Stimulated activated CD8-positive, alpha-beta memory T cell treated with anti-CD3 and anti-CD28 coated beads, Interleukin-12 subunit alpha, Interleukin-12 subunit beta, amount 100 ng/mL, for 24 hours (primary cell): Measurements from ENCODE around the gene CEP85L.

ENCODE experiments used
- DNase-seq: peaks from one replicate; pipeline ENCODE4 v3.0.0-alpha.2; 2020; ENCODE audit errors: extremely low read depth

CEP85L gene

DNA sequence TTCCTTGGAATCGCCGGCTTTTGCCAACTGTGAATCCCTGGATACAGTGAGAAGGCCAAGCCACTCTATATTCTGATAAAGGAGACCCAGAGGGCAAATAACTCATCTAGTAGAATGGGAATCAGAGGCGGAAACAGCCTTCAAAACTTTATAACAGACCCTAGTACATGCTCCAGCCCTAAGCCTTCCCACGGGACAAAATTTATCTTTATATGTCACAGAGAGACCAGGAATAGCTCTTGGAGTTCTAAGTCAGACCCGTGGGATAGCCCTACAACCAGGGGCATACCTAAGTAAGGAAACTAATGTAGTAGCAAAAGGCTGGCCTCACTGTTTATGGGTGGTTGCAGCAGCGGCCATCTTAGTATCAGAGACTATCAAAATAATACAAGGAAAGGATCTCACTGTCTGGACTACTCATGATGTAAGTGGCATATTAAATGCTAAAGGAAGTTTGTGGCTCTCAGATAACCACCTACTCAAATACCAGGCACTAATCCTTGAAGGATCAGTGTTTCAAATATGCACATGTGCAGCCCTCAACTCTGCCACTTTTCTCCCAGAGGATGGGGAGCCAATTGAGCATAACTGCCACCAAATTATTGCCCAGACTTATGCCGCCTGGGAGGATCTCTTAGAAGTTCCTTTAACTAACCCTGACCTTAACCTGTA lies 29.5 kb downstream of the CEP85L start:
- no peak for DNase-seq

DNA sequence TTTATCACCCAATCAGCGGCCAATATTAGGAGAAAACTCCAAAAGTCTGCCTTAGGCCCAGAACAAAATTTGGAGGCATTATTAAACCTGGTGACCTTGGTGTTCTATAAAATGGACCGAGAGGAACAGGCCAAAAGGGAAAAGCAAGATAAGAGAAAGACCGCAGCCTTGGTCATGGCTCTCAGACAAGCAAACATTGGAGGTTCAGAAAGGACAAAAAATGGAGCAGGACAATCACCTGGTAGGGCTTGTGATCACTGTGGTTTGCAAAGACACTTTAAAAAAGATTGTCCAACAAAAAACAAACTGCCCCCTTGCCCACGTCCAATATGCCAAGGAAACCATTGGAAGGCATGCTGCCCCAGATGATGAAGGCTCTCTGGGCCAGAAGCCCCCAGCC lies 31.2 kb downstream of the CEP85L start:
- DNase-seq = no peak

DNA sequence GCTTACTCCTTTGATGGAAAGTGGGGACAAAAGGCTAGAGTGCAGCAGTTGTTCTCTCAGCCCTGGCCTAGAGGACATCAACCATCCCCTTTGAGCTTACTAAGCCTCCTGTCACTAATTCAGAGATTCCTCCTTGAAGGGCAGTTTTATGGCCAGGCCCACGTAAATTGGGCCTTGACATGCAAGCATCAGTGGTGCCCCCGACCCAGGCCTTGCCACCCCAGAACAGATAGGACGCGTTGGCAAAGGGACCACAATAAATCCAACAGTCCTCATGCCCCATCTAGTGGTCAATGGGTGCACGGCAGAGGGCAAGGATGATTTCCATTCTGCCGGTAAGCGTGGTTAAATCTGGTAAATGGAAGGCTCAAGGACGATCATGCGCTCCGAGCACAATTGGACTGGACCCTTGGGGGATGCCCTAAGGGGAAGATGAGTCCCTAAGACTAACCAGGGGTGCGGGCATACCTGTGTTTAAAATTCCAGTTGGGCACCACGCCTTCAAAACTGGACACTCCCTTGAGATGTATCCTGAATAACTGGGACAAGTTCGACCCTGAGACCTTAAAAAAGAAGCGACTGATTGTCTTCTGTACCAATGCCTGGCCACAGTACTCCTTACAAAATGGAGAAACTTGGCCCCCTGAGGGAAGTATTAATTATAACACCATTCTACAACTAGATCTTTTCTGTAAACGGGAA lies 32.6 kb downstream of the CEP85L start:
- DNase-seq = peak; percentile 23

DNA sequence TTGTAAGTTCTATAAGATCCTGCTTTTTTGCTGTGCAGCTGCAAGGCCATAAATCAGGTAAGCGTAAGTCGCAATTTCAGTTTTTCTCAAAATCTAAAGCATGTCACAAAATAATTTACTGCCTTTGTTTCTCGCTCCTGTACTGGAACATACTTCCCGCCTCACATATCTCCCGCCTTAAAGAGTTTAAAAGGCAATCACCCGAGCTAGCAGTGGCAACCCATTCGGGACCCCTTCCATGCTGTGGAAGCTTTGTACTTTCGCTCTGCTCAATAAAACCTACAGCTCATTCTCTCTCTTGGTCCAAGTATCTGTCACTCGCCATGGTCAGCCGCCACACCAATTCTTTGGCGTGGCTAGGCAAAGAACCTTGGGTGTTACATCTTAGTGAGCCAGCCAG lies 34.0 kb downstream of the CEP85L start:
- DNase-seq = no peak

DNA sequence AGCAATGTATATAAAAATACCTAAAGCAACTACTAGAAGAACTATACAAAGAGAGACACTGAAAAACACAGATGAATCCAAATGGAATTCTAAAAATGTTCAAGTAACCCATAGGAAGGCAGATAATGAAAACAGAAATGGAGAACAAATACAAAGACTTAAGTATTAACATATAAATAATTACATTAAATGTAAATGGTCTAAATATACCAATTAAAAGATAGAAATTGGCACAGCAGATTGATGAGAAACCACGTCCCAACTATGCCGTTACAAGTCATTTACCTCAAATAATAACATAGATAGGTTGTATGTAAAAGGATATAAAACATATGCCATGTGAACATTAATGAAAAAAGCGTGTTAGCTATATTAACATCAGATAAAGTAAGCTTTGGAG lies 40.1 kb downstream of the CEP85L start:
- DNase-seq = no peak

DNA sequence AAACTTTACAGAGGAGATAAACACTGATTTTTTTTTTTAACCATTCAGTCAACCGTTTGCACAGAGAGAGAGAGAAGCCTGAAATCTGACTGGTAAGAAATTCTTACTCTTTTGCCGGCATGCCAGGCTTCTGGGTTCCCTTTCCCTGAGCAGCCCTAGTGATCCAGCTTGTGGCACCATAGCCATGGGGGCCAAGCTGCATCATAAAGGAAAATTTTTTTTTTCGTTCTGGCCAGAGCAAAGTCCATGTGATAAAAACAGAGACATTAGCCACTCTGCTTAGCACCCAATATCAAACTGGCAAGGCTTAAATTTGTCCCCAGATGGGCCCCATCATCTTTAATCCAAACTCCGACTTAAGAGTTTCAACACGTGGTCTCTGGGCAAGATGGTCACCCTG lies 44.5 kb downstream of the CEP85L start:
- DNase-seq = no peak

DNA sequence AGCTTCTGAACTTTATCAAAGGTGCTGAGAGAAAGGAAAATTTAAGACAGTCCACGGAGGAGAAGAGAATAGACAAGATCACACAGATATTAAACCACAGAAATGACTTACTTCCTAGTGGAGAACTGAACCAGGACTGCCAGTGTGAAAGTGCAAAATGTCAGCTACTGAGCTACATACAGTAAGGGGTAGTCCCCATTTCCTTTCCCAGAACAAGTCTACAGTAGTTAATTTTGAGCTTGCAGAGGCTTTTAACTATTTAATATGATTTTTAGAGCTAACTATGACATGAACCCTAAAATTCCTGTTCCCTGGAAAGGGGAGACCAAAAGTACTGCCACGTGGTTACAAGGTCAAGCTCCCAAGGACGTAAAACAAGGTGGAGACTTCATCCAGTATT lies 45.1 kb downstream of the CEP85L start:
- no peak for DNase-seq

DNA sequence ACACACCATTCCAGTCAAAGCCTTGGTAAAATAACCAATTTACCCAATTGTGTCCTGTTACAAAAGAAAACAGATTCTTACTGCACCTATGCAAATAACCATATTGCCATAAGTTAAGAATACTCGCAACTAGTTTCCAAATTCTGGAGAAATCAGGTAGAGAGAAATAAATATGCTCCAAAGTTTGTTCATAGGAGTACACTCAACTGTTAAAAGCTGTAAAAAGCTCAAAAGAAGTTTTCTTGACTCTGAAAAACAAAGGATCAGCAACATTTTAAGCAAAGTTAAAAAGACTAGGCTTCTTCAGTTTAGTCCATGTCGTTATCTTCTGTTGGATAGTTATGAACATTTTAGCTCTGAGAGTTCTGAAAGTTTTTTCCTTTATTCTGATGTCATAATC lies 48.0 kb downstream of the CEP85L start:
- DNase-seq = no peak

DNA sequence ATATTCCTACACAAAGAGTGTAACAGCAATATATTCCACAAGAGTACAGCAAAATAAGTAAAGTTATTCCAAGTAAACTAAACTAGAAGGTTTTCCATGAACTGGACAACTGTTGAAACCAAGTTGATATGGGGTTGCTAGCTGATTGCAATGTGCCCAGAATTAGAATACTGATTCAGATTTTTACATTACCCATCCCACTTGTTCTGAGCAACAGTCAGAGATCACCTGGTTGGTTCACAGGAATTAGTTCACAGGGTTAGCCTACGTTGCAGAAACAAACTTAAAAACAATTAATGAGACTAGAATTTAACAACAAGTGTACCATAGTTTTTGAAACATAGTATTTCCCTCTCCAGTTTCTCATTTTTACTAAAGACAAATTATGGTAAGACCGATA lies 49.1 kb downstream of the CEP85L start:
- DNase-seq = no peak

DNA sequence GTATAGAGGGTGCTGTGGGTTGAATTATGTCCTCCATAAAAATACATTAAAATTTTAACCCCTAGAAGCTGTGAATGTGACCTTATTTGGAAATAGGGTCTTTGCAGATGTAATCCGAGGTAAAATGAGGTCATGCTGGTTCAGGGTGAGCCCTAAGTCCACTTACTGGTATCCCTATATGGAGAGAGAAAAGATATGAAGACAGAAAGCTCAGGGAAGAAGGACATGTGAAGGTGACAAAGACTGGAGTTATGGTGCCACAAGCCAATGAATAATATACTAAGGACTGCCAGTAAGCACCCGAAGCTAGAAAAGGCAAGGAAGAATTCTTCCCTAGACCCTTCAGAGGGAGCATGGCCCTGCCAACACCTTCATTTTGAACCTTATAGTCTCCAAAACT lies 53.1 kb downstream of the CEP85L start:
- no peak for DNase-seq

DNA sequence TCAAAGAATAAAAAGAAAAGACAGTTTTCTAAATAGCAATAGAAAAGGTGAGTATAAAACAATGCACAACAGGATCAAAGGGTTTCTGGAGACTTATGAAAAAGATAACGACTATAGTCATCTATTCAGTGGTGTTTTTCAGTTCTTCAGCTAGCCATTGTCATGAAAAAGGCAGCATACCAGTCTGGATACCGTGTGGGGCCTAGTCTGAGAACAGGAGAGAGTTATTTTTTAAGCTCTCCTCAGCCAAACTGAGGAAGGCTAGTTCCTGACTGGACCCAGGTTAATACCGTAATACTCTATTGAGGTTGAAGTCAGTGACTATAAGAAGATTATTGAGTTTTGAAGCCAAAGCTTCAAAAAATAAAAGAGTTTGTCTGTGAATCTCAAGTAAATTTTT lies 53.8 kb downstream of the CEP85L start:
- DNase-seq = no peak

DNA sequence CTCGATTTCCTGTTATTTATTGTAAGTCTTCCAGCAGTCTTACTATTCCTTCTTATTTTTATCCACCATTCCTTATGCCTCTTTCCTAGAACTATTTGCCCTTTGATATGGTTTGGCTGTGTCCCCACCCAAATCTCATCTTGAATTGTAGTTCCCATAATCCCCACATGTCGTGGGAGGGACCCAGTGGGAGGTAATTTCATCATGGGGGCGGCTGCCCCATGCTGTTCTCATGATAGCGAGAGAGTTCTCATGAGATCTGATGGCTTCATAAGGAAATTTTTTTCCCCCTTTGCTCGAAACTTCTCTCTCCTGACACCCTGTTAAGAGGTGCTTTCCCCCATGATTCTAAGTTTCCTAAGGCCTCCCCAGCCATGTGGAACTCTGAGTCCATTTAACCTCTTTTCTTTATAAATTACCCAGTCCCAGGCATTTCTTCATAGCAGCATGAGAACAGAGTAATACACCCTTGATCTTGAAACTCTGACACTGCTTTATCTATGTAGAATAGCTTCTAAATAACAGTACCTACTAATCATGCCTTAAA lies 54.5 kb downstream of the CEP85L start:
- no peak for DNase-seq

DNA sequence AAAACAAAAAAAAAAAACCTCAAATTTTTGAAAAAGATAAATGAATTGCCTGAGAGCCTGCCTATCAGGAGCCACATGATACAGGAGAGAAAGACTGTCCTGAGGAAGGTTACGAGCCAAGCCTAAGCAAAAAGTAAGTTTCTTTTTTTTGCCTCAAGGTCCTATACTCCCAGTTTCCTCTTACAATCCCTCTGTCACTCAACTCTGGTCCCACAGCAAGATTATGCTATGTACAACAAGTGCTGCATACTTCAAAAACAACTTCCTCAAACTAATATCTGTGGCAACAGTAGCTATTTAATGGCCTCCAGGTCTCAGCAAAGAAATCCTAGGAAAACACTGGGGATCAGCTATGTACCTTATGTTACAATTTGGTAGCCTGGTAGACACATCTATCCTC lies 56.5 kb downstream of the CEP85L start:
- DNase-seq = no peak

DNA sequence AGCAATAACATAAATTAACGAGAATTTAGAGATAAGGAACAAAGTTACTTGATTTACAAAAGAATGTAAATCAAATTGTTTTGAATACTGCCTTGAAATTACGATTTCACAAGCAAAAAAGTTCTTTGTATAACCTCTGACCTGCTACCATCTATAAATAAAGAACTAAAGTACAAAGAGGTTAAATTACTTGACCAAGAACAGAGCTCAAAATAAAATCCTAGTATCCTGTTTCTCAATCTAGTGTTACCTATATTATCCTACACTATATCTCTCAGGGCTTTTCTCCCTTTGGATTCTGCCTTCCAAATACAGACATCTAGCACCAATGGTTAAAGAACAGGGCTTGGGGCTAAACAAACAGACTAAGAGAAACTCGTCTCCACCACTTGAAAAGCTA lies 59.5 kb downstream of the CEP85L start:
- no peak for DNase-seq

DNA sequence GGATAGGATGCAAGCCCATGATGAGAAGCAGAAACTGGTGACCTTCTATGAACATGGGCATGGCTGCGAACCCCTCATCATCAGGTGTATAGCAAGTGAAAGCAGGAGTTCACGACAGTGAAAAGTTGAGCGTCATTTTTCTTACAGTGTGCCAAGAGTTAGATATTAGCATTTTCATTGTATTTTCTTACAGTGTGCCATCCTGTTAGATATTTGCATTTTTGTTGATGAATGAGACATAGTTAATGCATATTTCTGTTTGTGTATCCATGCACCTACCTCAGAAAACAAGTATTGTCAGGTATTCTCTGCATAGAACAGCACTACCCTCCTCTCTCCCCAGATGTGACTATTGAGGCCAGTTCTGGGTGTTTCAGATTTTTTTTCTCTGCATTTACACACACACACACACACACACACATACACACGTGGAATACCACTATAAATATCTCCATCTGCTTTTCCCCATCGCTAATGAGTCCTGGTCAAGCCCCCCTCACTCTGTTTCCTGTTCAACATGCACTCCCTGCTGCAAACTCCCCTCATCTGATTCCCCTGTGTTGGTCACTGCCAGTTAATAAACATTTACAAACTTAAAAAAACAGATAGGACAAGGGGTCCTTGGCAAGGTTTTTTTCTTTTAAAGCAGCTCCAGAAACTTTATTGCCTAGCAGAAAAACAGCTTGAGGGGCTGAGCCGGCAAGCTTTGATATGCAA lies 61.6 kb downstream of the CEP85L start:
- no peak for DNase-seq

DNA sequence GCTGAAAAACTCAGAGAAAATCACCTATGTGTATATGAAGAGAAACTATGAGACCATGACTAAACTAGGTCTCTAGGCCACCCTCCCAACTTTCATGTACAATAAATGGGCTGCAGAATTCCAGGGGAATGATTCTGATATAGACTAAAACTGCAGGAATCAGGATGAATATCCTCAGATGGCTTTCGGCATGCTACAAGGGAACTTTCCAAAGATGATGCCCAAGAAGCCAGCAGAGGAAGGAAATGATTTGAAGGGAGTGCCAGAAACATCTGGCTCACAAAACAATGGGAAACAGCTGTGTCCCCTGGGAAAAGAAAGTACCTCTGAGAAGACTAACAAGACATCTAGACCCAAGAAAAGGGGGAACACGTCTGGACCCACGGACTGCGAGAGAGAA lies 62.2 kb downstream of the CEP85L start:
- no peak for DNase-seq

DNA sequence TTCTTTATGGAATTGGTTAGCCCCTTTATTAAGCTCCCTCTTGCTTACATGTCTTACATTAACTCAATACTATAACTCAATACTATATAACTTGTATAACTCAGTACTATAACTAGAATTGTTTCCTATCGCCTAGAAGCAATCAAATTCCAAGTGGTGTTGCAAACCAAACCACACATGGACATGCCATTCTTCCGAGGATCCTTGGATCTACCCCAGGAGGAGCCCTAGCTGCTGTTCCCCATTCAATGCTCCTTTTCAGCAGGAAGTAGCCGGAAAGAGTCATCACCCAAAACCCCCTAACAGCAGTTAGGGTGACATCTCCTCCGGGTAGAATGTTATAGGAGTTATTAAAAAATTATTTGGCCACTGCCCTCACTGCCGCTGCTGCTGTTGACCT lies 62.8 kb downstream of the CEP85L start:
- DNase-seq = no peak

DNA sequence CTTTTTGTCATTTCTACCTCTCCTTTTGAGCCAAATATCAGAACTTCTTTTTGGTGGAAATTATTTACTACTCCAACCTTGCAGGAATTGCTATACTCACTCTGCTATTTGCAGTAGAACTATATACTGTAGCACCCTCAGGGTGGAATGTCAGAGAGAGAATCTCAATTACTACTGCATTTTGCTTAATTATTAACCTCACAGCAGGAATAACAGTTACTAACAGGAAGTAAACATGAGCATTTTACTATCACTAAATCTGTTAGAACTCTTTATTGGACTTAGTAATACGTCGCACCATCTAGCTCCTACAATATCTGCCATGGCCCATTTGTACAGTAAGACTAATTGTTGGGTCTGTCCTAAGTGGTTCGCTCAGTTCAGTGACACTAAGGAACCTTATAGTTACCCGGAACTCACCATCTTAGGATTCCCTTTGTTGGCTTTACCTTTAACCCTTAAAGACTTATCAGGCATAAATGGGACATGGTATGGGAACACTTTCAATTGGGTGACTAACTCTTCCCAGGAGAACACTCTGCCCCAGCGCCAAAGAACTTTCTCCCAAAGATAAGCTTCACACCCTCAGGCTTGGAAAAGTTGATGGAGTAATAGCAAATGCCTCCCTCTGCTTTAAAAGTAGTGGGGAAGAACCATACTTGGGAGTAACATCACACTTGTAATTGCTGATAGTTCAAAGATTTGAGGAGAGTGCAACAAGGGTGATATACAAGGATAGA lies 64.5 kb downstream of the CEP85L start:
- no peak for DNase-seq

DNA sequence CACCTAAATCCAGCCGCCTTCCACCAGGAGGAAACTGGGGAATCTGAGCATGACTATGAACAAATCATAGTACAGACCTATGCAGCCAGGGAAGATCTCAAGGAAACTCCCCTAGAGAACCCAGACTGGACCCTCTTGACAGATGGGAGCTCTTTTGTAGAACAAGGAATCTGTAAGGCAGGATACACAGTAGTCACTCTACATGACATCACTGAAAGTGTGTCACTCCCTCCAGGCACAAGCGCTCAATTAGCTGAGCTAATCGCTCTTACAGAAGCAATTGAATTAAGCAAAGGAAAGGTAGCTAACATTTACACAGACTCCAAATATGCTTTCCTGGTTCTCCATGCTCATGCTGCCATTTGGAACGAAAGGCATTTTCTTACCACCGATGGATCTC lies 66.5 kb downstream of the CEP85L start:
- DNase-seq = no peak

DNA sequence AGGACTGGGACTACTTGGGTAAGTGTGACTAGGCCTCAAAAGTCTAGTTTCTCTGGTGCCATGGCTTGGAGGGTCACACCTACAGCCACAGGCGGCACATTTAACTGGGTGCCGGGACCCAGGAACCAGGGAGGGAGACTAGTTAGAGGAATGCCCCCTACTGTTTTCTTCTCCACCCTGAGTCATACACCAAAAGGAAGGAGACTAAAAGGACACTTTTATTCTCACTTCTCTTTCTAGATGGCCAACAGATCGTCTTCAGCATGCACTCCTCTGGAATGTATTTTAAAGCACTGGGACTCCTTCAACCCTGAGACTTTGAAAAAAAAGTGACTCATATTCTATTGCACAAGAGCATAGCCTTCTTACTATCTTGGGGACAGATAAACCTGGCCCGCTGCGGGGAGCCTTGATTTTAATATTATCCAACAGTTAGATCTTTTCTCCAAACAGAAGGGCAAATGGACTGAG lies 69.9 kb downstream of the CEP85L start:
- DNase-seq = no peak

DNA sequence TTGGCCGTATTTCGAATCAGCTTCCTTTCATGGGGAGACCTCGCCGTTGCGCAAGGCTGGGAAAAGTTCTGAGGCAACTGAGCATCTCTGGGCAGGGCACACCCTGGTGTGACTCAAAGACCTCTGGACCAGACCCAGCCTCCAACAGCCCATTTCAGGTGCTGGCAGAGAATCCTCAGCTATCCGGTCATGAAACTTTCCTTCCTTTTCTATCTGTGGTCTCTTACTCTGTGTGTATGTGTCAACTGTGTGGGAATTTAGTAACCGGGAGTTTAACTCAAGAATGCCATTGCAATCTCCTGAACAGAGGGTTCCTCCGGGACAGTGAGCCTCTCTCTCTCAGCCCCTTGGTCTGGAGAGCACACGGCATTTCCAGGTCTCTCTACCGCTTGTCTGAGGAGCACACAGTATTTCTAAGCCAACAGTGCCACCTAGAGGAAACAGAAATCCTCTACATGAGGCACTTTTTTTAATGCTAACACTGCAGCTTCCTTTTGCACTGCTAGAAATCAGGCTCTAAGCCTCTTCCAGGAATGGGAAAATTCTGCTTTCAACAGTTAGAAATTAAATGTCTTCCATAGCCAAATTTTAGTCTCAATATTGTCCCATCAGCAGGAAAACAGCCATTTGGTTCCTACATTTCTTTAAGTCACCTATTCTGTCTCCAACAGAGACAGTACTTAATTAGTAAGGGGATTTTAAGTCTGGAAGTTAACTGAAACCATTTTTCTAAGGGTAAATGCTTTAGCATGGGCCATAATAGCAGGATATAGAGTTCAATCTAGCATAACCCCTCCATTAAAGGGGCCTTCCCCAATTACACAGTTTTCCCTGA lies 70.6 kb downstream of the CEP85L start:
- DNase-seq = no peak
